Kidney epithelial cell (primary cell): ENCODE results near the gene CCDC28B. TPM values are rescaled to one million over a fixed set of nuclear protein-coding genes. Genes with fewer than 3 reads are reported as not detected.

Source experiments
- DNase-seq: peaks from one replicate; pipeline ENCODE4 v3.0.0-alpha.2; 2010; ENCODE audit warnings: low read depth
- H3K27me3 ChIP-seq: 2 replicates; pipeline ENCODE4 v1.6.0; 2011; ENCODE audit warnings: low read length; ENCODE audit not compliant: control insufficient read depth, insufficient read depth
- H3K36me3 ChIP-seq: 2 replicates; pipeline ENCODE4 v1.5.1; 2011; ENCODE audit warnings: low read length; ENCODE audit not compliant: control insufficient read depth, insufficient read depth
- H3K4me3 ChIP-seq: 2 replicates; pipeline ENCODE4 v1.5.1; 2011; ENCODE audit warnings: low read depth, mild to moderate bottlenecking, control low read depth, low read length
- CTCF ChIP-seq: IDR thresholded peaks from 2 replicates; pipeline ENCODE4 v1.5.1; 2011; ENCODE audit warnings: mild to moderate bottlenecking, moderate library complexity, low read length, control low read depth, inconsistent platforms; ENCODE audit not compliant: insufficient read depth, poor library complexity, severe bottlenecking
- total RNA-seq: library from RNA; depleted of rRNA; stranded (reverse); fragments of >200 nt; gene quantifications from 2 replicates; pipeline ENCODE4 v1.2.3, GENCODE V29; 2015

The CCDC28B gene
- total RNA-seq, 1 donor from 2014 or later, result 8.8 TPM

DNA sequence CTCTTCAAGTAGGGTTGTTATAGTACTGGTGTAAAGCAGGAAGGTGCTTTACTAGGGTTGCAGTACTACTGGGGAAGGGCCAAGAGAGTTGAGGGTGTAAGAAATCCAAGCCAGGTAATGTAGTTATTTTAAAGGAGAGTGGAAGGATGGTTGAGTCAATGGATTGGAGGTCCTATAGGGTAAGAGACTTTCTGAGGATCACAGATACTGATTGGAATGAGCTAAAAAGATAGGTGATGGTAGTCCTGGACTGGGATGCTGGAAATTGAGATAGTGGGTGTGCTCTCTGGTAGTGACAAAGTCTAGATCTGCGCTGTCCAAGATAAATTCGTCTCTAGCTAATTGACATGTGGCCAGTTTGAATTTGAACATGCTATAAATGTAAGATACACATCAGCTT, 13.9 kb upstream of the CCDC28B start:
- Histone ChIP-seq H3K27me3 (no peaks in the 10 kb centered on the region), H3K36me3 (peaks cover 11% of the 10 kb centered on the region), H3K4me3 (no peak overlapping the region)
- no peak for DNase-seq
- no peak for TF ChIP-seq CTCF

- H3K4me3 ChIP-seq, result no peak overlapping the region
- H3K27me3 ChIP-seq, result no peaks in the 10 kb centered on the region
- H3K36me3 ChIP-seq, result peaks cover 14% of the 10 kb centered on the region
- TF ChIP-seq CTCF, result no peak
- DNase-seq, result no peak
Measured at GRCh38 chr1:32187850-32188249, 12.5 kb upstream of the CCDC28B start.

DNA sequence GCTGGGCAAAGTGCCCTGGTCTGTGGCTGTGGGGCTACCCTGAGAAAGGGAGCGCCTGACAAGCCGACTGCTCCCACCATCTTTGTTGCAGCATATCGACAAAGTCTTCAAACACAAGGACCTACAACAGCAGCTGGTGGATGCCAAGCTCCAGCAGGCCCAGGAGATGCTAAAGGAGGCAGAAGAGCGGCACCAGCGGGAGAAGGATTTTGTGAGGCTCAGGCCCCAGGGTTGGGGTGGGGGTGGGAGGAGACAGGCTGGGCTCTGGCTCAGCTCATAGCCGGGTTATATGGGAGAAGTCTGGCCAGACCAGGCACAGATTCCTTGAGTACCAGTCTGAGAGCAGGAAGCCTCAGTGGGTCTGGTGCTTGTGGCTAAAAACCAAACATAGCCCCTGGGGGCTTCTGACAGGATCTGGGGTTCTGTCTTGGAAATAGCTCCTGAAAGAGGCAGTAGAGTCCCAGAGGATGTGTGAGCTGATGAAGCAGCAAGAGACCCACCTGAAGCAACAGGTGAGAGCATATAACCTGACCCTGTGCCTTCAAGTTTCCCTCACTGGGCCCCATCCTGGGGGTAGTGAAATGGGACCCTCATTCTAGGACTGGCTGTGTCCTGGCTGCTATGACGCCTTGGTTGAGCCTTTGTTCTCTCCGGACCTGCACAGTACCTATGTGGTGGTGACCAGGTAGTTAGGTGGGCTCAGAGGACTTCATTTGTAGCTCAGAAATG, 8.0 kb upstream of the CCDC28B start:
- no peak overlapping the region for H3K4me3 ChIP-seq
- peaks cover 15% of the 10 kb centered on the region for H3K36me3 ChIP-seq
- no peaks in the 10 kb centered on the region for H3K27me3 ChIP-seq
- no peak for DNase-seq
- no peak for TF ChIP-seq CTCF

DNA sequence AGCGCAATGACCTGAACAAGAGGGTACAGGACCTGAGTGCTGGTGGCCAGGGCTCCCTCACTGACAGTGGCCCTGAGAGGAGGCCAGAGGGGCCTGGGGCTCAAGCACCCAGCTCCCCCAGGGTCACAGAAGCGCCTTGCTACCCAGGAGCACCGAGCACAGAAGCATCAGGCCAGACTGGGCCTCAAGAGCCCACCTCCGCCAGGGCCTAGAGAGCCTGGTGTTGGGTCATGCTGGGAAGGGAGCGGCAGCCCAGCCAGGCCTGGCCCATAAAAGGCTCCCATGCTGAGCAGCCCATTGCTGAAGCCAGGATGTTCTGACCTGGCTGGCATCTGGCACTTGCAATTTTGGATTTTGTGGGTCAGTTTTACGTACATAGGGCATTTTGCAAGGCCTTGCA, 5.4 kb upstream of the CCDC28B start:
- Histone ChIP-seq H3K36me3 (peaks cover 8% of the 10 kb centered on the region), H3K27me3 (no peaks in the 10 kb centered on the region), H3K4me3 (no peak overlapping the region)
- no peak for DNase-seq
- TF ChIP-seq CTCF, result no peak

- DNase-seq, result no peak
- no peak for TF ChIP-seq CTCF
- H3K4me3 ChIP-seq, result no peak overlapping the region
- peaks cover 8% of the 10 kb centered on the region for H3K36me3 ChIP-seq
- H3K27me3 ChIP-seq, result no peaks in the 10 kb centered on the region
Measured at GRCh38 chr1:32195531-32195930, 4.9 kb upstream of the CCDC28B start.

GRCh38 chr1:32195972-32196823, 4.2 kb upstream of the CCDC28B start:
- no peaks in the 10 kb centered on the region for H3K27me3 ChIP-seq
- DNase-seq, result no peak

More at GRCh38 chr1:32195972-32196823, 4.2 kb upstream of the CCDC28B start:
- Histone ChIP-seq H3K4me3 (no peak overlapping the region), H3K36me3 (peaks cover 5% of the 10 kb centered on the region)
- TF ChIP-seq CTCF, result no peak
